Measurements from ENCODE around the gene F13A1. TPM values are rescaled to one million over a fixed set of nuclear protein-coding genes. Genes with fewer than 3 reads are reported as not detected.
A peak's percentile ranks its signal among the peaks of the same experiment; 100 is the strongest.

The F13A1 gene
- total and polyA plus RNA-seq, 2 of the 13 experiments (the other 11 are each of a cell fraction or from before 2014, with no cell fraction given): not detected

GRCh38 chr6:6180684-6181083 is 139.8 kb downstream of the F13A1 start (continued):
- TF ChIP-seq ZNF362 (CRISPR knock-in tag; IDR thresholded peaks at IDR 0.05; ENCODE audit: borderline replicate concordance) (no peak), GLMP (CRISPR knock-in tag; IDR thresholded peaks at IDR 0.05; ENCODE audit: borderline replicate concordance) (no peak), AGO1 (IDR thresholded peaks at IDR 0.05; ENCODE audit: low read depth, low read length, poor library complexity, severe bottlenecking) (no peak), ZMAT3 (CRISPR knock-in tag; conservative IDR thresholded peaks at IDR 0.05) (no peak), ZSCAN12 (CRISPR knock-in tag; IDR thresholded peaks at IDR 0.05) (no peak)

GRCh38 chr6:6179858-6180623 is 140.4 kb downstream of the F13A1 start:
- TF ChIP-seq SMC3 (IDR thresholded peaks at IDR 0.05; ENCODE audit: low read length) (no peak), KLF16 (CRISPR knock-in tag; IDR thresholded peaks at IDR 0.05) (no peak), GABPB1 (CRISPR knock-in tag; IDR thresholded peaks at IDR 0.05) (no peak), RBFOX2 (IDR thresholded peaks at IDR 0.05; ENCODE audit: low read depth, low read length) (no peak), ZMYM3 (CRISPR knock-in tag; IDR thresholded peaks at IDR 0.05) (no peak), HDAC1 (CRISPR knock-in tag; IDR thresholded peaks at IDR 0.05) (no peak), RBM22 (optimal IDR thresholded peaks at IDR 0.05; ENCODE audit: low read length) (no peak)
- FAIRE-seq (no peak), ATAC-seq (peak; percentile 62; the same call in 2 of the 3 replicates), DNase-seq (ENCODE audit: low spot score) (no peak)
- CTCF ChIA-PET (ENCODE audit: low intra/inter-chr PET ratio, low total read pairs): no interaction called here
- intact Hi-C loops (cut with micrococcal nuclease; ENCODE audit: unreplicated experiment): no loop called here
- POLR2A ChIA-PET: no interaction called here
- Histone ChIP-seq H3K9ac (ENCODE audit: insufficient read depth, low read depth, low read length) (no peak overlapping the region), H3K9me3 (ENCODE audit: low read length) (no peaks in the 10 kb centered on the region), H3K4me1 (ENCODE audit: insufficient read depth, low read length) (no peaks in the 10 kb centered on the region), H3K27me3 (ENCODE audit: control insufficient read depth in 1 of 2, insufficient read depth in 2 of 2, low read length in 2 of 2) (peaks cover 2 to 23% of the 10 kb centered on the region in 2 experiments; a peak in 4 of 5 replicates), H2AFZ (ENCODE audit: low read length) (no peak overlapping the region), H3K27ac (ENCODE audit: extremely low read length, insufficient read depth, low read length) (no peak overlapping the region), H4K20me1 (ENCODE audit: insufficient read depth, low read length) (no peaks in the 10 kb centered on the region), H3K79me2 (ENCODE audit: insufficient read depth, low read length) (no peaks in the 10 kb centered on the region), H3K36me3 (replicated peaks in 1 of 2; ENCODE audit: control insufficient read depth in 1 of 2, insufficient read depth in 2 of 2, low read length in 2 of 2) (no peaks in the 10 kb centered on the region), H3K4me2 (ENCODE audit: low read depth, low read length) (no peak overlapping the region), H3K4me3 (replicated peaks in 1 of 3; ENCODE audit: insufficient read depth in 1 of 3, low read depth in 2 of 3, low read length in 3 of 3) (no peak overlapping the region)
- WGBS (ENCODE audit: low lambda C conversion rate): 33% methylated on average over 11 of the region's 11 CpGs
- BruUV-seq (replicated peaks): no TSS peak
- in situ Hi-C loops (cut with HindIII; ENCODE audit: extremely low pct_ligation_motif_present, low pct_unique_long_range_greater_than_20kb): no loop called here

All from HepG2 (cell line).